ENCODE data around the gene SURF1. TPM values are rescaled to one million over a fixed set of nuclear protein-coding genes. Genes with fewer than 3 reads are reported as not detected.

The SURF1 gene
- total RNA-seq, 1 donor from 2014 or later, result 36.3 TPM

GRCh38 chr9:133368249-133368881 lies 12.1 kb upstream of the SURF1 start:
- intact Hi-C loops (cut with micrococcal nuclease), result no loop called here
- Mint-ChIP-seq H3K36me3 (ENCODE audit: low read depth) (peaks cover 55% of the 10 kb centered on the region), H3K27me3 (ENCODE audit: insufficient read depth) (no peaks in the 10 kb centered on the region), H3K9me3 (no peaks in the 10 kb centered on the region), H3K27ac (peak overlapping the region; percentile 76), H3K4me1 (ENCODE audit: low read depth) (peaks cover 57% of the 10 kb centered on the region), H3K4me3 (peak overlapping the region; percentile 66)
- DNase-seq (ENCODE audit: low spot score), result no peak

- intact Hi-C loops (cut with micrococcal nuclease), result no loop called here
- peaks cover 52% of the 10 kb centered on the region for H3K4me1 Mint-ChIP-seq (ENCODE audit: low read depth)
- H3K27ac Mint-ChIP-seq, result no peak overlapping the region
- H3K9me3 Mint-ChIP-seq, result no peaks in the 10 kb centered on the region
- H3K4me3 Mint-ChIP-seq, result no peak overlapping the region
- H3K36me3 Mint-ChIP-seq (ENCODE audit: low read depth), result peaks cover 55% of the 10 kb centered on the region
- no peak for DNase-seq (ENCODE audit: low spot score)
- no peaks in the 10 kb centered on the region for H3K27me3 Mint-ChIP-seq (ENCODE audit: insufficient read depth)
These were observed 11.5 kb upstream of the SURF1 start for GRCh38 chr9:133367778-133368177.

DNA sequence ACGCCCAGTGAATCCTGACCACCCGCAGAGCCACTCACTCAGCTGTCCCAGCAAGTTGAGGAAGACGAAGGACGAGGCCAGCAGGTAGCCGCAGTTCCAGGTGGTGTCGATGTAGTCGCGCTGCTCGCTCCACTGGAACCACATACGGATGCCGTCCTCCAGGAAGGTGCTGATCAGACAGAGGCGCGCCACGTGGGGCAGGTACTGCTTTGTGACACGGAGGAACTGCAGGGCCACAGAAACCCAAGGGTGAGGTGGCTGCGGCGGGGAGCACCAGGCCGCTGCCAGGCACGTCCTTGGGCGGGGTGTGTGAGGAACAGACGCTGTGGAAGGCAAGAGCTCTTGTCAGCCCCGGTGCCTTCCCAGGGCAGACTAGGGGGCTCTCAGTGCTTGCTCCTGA lies 10.9 kb upstream of the SURF1 start:
- Mint-ChIP-seq H3K4me3 (no peak overlapping the region), H3K27ac (peak overlapping the region; percentile 12), H3K4me1 (ENCODE audit: low read depth) (peaks cover 46% of the 10 kb centered on the region), H3K36me3 (ENCODE audit: low read depth) (peaks cover 54% of the 10 kb centered on the region), H3K9me3 (no peaks in the 10 kb centered on the region), H3K27me3 (ENCODE audit: insufficient read depth) (no peaks in the 10 kb centered on the region)
- intact Hi-C loops (cut with micrococcal nuclease), result no loop called here
- no peak for DNase-seq (ENCODE audit: low spot score)

- no peaks in the 10 kb centered on the region for H3K9me3 Mint-ChIP-seq
- H3K27ac Mint-ChIP-seq, result no peak overlapping the region
- DNase-seq (ENCODE audit: low spot score), result no peak
- H3K36me3 Mint-ChIP-seq (ENCODE audit: low read depth), result peaks cover 59% of the 10 kb centered on the region
- H3K4me3 Mint-ChIP-seq, result no peak overlapping the region
- no peaks in the 10 kb centered on the region for H3K27me3 Mint-ChIP-seq (ENCODE audit: insufficient read depth)
- peaks cover 45% of the 10 kb centered on the region for H3K4me1 Mint-ChIP-seq (ENCODE audit: low read depth)
- intact Hi-C loops (cut with micrococcal nuclease), result no loop called here
These were observed 10.1 kb upstream of the SURF1 start for GRCh38 chr9:133366435-133366834.

DNA sequence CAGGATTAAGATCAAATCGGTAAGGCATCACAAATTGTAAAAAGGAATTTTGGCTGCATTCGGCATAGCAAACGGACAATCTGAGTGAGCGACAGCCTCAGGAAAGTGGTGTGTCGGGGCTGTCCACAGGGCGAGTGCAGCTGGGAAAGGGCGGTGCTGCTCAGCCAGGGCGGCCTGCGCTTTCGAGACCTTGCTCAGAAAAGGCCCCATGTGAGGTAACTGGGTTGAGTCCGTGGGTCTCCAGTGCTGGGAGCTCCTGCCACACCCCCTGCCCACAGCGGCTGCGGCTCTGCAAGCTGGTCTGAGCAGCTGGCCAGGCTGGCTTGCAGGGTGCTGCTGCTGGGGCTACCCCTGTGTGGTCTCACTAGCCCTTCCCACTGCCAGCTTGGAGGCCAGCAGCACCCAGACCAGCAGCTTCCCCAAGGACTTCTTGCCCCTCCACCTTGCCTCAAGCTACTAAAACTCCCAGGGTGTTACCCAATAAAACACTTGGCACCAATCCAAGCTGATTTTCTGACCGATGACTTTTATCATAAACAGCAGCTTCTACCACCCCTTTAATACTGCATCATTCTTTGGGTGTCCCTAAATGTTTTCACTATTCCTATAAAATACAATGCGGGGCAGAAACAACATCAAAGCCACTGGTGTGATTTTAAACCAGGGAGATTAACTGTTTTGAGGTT lies 6.2 kb upstream of the SURF1 start:
- peaks cover 47% of the 10 kb centered on the region for H3K36me3 Mint-ChIP-seq (ENCODE audit: low read depth)

DNA sequence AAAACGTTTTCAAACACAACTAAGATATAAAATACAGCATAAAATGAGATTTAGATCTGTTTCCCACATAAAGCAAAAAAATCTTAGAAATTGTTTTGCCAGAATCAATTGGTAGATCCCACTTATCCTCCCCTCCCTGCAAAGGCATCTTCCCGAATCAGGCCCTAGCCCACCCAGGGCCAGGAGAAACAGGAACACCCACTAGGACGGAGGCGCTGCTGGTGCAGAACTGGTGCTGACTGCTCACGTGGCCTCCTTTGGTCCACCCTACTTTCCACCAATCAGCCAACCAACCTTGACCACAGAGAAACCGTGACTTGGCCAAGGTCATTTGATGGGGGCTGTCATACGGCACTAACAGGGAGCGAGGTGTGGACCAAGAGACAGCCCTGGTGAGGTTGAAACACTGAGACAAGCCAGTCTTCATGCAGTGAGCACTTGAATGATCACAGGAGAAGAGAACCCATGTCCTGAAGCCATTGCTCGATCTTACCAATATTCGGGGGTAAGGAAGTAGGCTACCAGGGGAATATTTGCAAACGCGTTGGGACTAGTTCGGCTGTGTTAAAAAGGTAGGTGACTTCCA lies 5.3 kb upstream of the SURF1 start:
- Mint-ChIP-seq H3K4me3 (no peak overlapping the region), H3K4me1 (ENCODE audit: low read depth) (peaks cover 40% of the 10 kb centered on the region), H3K36me3 (ENCODE audit: low read depth) (peaks cover 43% of the 10 kb centered on the region), H3K27ac (peak overlapping the region; percentile 84), H3K9me3 (no peaks in the 10 kb centered on the region), H3K27me3 (ENCODE audit: insufficient read depth) (no peaks in the 10 kb centered on the region)
- intact Hi-C loops (cut with micrococcal nuclease), result no loop called here
- no peak for DNase-seq (ENCODE audit: low spot score)

More for the DNA sequence above, 6.2 kb upstream of the SURF1 start:
- intact Hi-C loops (cut with micrococcal nuclease), result no loop called here
- Mint-ChIP-seq H3K4me3 (no peak overlapping the region), H3K27me3 (ENCODE audit: insufficient read depth) (no peaks in the 10 kb centered on the region), H3K9me3 (no peaks in the 10 kb centered on the region), H3K27ac (peak overlapping the region; percentile 63), H3K4me1 (ENCODE audit: low read depth) (peaks cover 37% of the 10 kb centered on the region)
- DNase-seq (ENCODE audit: low spot score), result no peak

DNA sequence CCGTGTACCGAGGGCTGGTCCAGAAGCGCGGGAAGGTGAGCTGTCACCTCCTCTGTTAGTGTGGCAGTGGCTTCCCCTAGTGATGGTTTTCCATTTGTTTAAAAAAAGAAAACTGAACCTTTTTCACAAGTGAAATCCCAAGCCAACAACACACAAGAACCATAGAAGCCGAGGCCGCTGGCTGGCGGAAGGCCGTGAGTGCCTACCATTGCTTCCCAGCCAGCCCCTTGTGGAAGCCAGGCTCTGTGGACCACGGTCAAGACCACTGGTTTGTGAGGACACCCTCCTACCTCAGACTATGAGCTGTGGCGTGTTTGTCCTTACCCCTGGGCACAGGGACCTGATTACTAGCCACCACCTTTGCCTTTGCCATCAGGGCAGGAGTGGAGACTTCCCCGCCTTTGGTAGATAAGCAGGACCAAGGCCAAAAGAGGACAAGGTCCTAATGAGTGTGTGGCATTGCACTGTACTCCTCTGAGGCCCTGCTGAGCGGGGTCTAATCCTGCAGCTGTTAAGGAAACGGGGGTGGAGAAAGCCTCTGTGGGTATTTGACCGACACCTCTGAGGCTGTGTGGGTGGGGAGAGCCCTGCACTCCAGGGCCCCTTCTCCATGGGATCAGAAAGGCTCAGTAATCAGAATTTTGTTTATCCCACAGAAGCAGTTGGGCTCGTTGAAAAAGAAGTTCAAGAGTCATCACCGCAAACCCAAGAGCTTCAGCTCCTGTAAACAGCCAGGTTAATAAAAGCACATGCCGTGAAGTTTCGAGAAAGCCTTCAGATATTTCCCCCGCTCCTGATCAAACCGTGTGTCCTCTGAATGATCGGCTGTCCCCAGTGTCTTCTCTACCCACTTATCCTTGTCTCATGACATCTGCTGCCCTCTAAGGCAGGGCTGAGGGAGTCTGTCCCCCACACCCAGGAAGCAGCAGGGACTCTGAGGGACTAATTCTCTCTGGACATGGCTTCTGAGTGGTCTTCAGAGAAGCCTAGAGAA lies 4.4 kb upstream of the SURF1 start:
- H3K4me1 Mint-ChIP-seq (ENCODE audit: low read depth), result peaks cover 35% of the 10 kb centered on the region
- intact Hi-C loops (cut with micrococcal nuclease), result no loop called here
- H3K27me3 Mint-ChIP-seq (ENCODE audit: insufficient read depth), result no peaks in the 10 kb centered on the region
- H3K4me3 Mint-ChIP-seq, result no peak overlapping the region
- H3K27ac Mint-ChIP-seq, result peak overlapping the region; percentile 84
- DNase-seq (ENCODE audit: low spot score), result no peak
- no peaks in the 10 kb centered on the region for H3K9me3 Mint-ChIP-seq
- peaks cover 40% of the 10 kb centered on the region for H3K36me3 Mint-ChIP-seq (ENCODE audit: low read depth)

- H3K9me3 Mint-ChIP-seq, result no peaks in the 10 kb centered on the region
- H3K36me3 Mint-ChIP-seq (ENCODE audit: low read depth), result peaks cover 36% of the 10 kb centered on the region
- H3K4me3 Mint-ChIP-seq, result peak overlapping the region; percentile 31
- H3K4me1 Mint-ChIP-seq (ENCODE audit: low read depth), result peaks cover 41% of the 10 kb centered on the region
- intact Hi-C loops (cut with micrococcal nuclease), result no loop called here
- no peak overlapping the region for H3K27ac Mint-ChIP-seq
- no peak for DNase-seq (ENCODE audit: low spot score)
- H3K27me3 Mint-ChIP-seq (ENCODE audit: insufficient read depth), result no peaks in the 10 kb centered on the region
These were observed 3.3 kb upstream of the SURF1 start for GRCh38 chr9:133359399-133360175.

- intact Hi-C loops (cut with micrococcal nuclease), result no loop called here
- Mint-ChIP-seq H3K27ac (peak overlapping the region; percentile 40), H3K36me3 (ENCODE audit: low read depth) (peaks cover 30% of the 10 kb centered on the region), H3K9me3 (no peaks in the 10 kb centered on the region), H3K27me3 (ENCODE audit: insufficient read depth) (no peaks in the 10 kb centered on the region), H3K4me3 (peak overlapping the region; percentile 83), H3K4me1 (ENCODE audit: low read depth) (peaks cover 43% of the 10 kb centered on the region)
- no peak for DNase-seq (ENCODE audit: low spot score)
These were observed 1.4 kb upstream of the SURF1 start for GRCh38 chr9:133357656-133358055.

- peak overlapping the region; percentile 79 for H3K27ac Mint-ChIP-seq
- peaks cover 31% of the 10 kb centered on the region for H3K4me1 Mint-ChIP-seq (ENCODE audit: low read depth)
- peak overlapping the region; percentile 90 for H3K4me3 Mint-ChIP-seq
- no peak for DNase-seq (ENCODE audit: low spot score)
- peaks cover 33% of the 10 kb centered on the region for H3K36me3 Mint-ChIP-seq (ENCODE audit: low read depth)
- H3K27me3 Mint-ChIP-seq (ENCODE audit: insufficient read depth), result no peaks in the 10 kb centered on the region
- H3K9me3 Mint-ChIP-seq, result no peaks in the 10 kb centered on the region
- intact Hi-C loops (cut with micrococcal nuclease), result loop anchor here (1.0 kb wide), 3 partner anchors 8 to 62 kb away; partner anchors contain the start of genes MED22, REXO4 and RPL7A
These were observed 368 bp downstream of the SURF1 start for GRCh38 chr9:133355881-133356357.

- Mint-ChIP-seq H3K36me3 (ENCODE audit: low read depth) (peaks cover 42% of the 10 kb centered on the region), H3K27ac (no peak overlapping the region), H3K4me3 (peak overlapping the region; percentile 90), H3K9me3 (no peaks in the 10 kb centered on the region), H3K27me3 (ENCODE audit: insufficient read depth) (no peaks in the 10 kb centered on the region), H3K4me1 (ENCODE audit: low read depth) (peaks cover 37% of the 10 kb centered on the region)
- DNase-seq (ENCODE audit: low spot score), result no peak
- intact Hi-C loops (cut with micrococcal nuclease), result no loop called here
These were observed 1.5 kb downstream of the SURF1 start for GRCh38 chr9:133354766-133355165.

- peaks cover 42% of the 10 kb centered on the region for H3K4me1 Mint-ChIP-seq (ENCODE audit: low read depth)
- no peaks in the 10 kb centered on the region for H3K27me3 Mint-ChIP-seq (ENCODE audit: insufficient read depth)
- peaks cover 51% of the 10 kb centered on the region for H3K36me3 Mint-ChIP-seq (ENCODE audit: low read depth)
- intact Hi-C loops (cut with micrococcal nuclease), result no loop called here
- DNase-seq (ENCODE audit: low spot score), result no peak
- H3K9me3 Mint-ChIP-seq, result no peaks in the 10 kb centered on the region
- no peak overlapping the region for H3K4me3 Mint-ChIP-seq
- H3K27ac Mint-ChIP-seq, result peak overlapping the region; percentile 35
These were observed 2.7 kb downstream of the SURF1 start for GRCh38 chr9:133353548-133353947.

All from activated T-helper 1 cell treated with anti-CD3 and anti-CD28 coated beads, Interleukin-12 subunit alpha, Interleukin-12 subunit beta, Interleukin-2, Interleukin-4 antibody, amounts not matched to agents 30 ng/mL and 10 ng/mL and 1 ng/mL, durations not matched to agents 14 hours and 24 hours and 36 hours (primary cell).